Fibroblast of the aortic adventitia (primary cell): ENCODE measurements around the gene PROKR2. TPM values are rescaled to one million over a fixed set of nuclear protein-coding genes. Genes with fewer than 3 reads are reported as not detected.

ENCODE experiments used
- DNase-seq: peaks from one replicate; pipeline ENCODE4 v3.0.0-alpha.2; 2010; ENCODE audit warnings: low read depth
- H3K4me3 ChIP-seq: 2 replicates; pipeline ENCODE4 v1.5.1; 2011; ENCODE audit warnings: low read depth, mild to moderate bottlenecking, control low read depth, low read length, moderate library complexity
- CTCF ChIP-seq: IDR thresholded peaks from 2 replicates; pipeline ENCODE4 v1.5.1; 2011; ENCODE audit warnings: mild to moderate bottlenecking, low read length, control low read depth, inconsistent platforms; ENCODE audit not compliant: insufficient read depth
- total RNA-seq: library from RNA; depleted of rRNA; stranded (reverse); fragments of >200 nt; gene quantifications from 2 replicates; pipeline ENCODE4 v1.2.3, GENCODE V29; 2012; ENCODE audit warnings: low replicate concordance

The PROKR2 gene
- total RNA-seq, 1 donor, result not detected

GRCh38 chr20:5328268-5328667 is 11.5 kb upstream of the PROKR2 start:
- H3K4me3 ChIP-seq, result no peak overlapping the region
- no peak for TF ChIP-seq CTCF
- DNase-seq, result peak; percentile 14

- no peak overlapping the region for H3K4me3 ChIP-seq
- no peak for DNase-seq
- TF ChIP-seq CTCF, result no peak
Observed at GRCh38 chr20:5327356-5327755, 10.6 kb upstream of the PROKR2 start.

DNA sequence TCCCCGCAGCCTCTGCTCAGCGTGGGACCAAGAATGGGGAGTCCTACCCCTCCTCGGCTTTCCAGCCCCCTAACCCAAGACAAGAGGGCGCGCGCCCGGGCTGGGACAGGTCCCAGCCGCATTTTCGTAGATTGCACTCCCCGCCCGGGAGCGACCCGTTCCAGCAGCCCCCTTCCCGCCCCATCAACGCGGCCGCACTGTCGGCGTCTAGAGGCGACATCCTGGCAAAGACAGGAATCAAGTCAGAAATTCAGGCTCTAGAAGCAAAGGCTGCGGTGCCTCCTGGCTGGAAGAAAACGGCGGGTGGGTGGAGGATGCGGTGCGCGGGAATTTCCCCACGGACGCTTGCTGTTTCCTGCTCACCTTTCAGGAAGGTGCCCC is 957 bp downstream of the PROKR2 start:
- no peak overlapping the region for H3K4me3 ChIP-seq
- no peak for DNase-seq
- no peak for TF ChIP-seq CTCF

- no peak for TF ChIP-seq CTCF
- no peak for DNase-seq
- H3K4me3 ChIP-seq, result no peak overlapping the region
Observed at GRCh38 chr20:5313916-5314315, 2.8 kb downstream of the PROKR2 start.

DNA sequence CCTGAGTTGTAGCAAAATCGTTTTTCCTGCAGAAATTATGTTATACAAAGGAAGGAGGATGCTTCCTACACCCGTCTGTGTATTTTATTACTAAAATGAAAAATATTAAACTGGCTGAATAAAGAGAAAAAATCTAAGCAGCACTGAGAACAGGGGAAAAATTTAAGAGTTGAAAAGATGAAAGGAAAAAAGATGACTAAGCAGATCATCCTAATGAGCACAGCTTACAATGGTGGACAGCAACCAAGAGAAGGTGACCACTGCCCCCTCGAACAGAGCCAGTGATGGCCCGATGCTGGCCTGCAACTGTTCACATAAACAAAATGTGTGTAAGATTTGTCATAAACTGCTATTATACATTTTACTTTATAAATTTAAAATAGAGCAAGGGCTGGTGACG is 4.2 kb downstream of the PROKR2 start:
- DNase-seq, result no peak
- no peak for TF ChIP-seq CTCF
- H3K4me3 ChIP-seq, result no peak overlapping the region

GRCh38 chr20:5309971-5310370 is 6.8 kb downstream of the PROKR2 start:
- H3K4me3 ChIP-seq, result no peak overlapping the region
- TF ChIP-seq CTCF, result no peak
- DNase-seq, result no peak

- no peak for DNase-seq
- TF ChIP-seq CTCF, result no peak
Observed at GRCh38 chr20:5298811-5299210, 17.9 kb downstream of the PROKR2 start.

More at GRCh38 chr20:5298811-5299210, 17.9 kb downstream of the PROKR2 start:
- H3K4me3 ChIP-seq, result no peak overlapping the region
